ENCODE measurements around the gene GPR149. TPM values are rescaled to one million over a fixed set of nuclear protein-coding genes. Genes with fewer than 3 reads are reported as not detected.

The GPR149 gene
- total and polyA plus RNA-seq, 2 of the 8 experiments (the other 6 are each of a cell fraction or from before 2014, with no cell fraction given), result not detected

GRCh38 chr3:154323891-154324738, 105.9 kb downstream of the GPR149 start, which contains the start of gene DHX36 (continued):
- peak; percentile 90 for TF ChIP-seq TAF7 (optimal IDR thresholded peaks at IDR 0.05; ENCODE audit: borderline replicate concordance, low read depth, low read length)
- no peak for TF ChIP-seq SP2 (IDR thresholded peaks at IDR 0.05; ENCODE audit: low read length)
- TF ChIP-seq SRF (IDR thresholded peaks at IDR 0.05; ENCODE audit: low read depth, low read length), result no peak
- no peak for TF ChIP-seq RFX5 (IDR thresholded peaks at IDR 0.05; ENCODE audit: borderline replicate concordance, low read depth, low read length)
- TF ChIP-seq TAF1 (IDR thresholded peaks at IDR 0.05; ENCODE audit: low read depth, low read length), result peak; percentile 97
- TF ChIP-seq CTCF (IDR thresholded peaks at IDR 0.05; ENCODE audit: control extremely low read depth in 1 of 3, insufficient read depth in 1 of 3, low read depth in 1 of 3, low read length in 3 of 3), result no peak
- TF ChIP-seq RXRA (IDR thresholded peaks at IDR 0.05; ENCODE audit: insufficient read depth, low read depth, low read length), result no peak
- TF ChIP-seq MAFK (IDR thresholded peaks at IDR 0.05; ENCODE audit: low read depth, low read length), result no peak
- no peak for TF ChIP-seq NRF1 (IDR thresholded peaks at IDR 0.05; ENCODE audit: low read depth, low read length)
- TF ChIP-seq SIN3A (conservative IDR thresholded peaks at IDR 0.05 in 1 of 2, IDR thresholded peaks at IDR 0.05 in 1 of 2; ENCODE audit: low read depth in 1 of 2, low read length in 2 of 2), result peak in 1 of 2 experiments; percentile 47; a peak in 1 of 4 replicates
- TF ChIP-seq EGR1 (IDR thresholded peaks at IDR 0.05; ENCODE audit: borderline replicate concordance, low read depth, low read length), result no peak
- no peak for TF ChIP-seq KDM5A (IDR thresholded peaks at IDR 0.05; ENCODE audit: low read length)
- peak; percentile 89 for TF ChIP-seq YY1 (IDR thresholded peaks at IDR 0.05; ENCODE audit: low read depth, low read length)
- peak; percentile 97 for TF ChIP-seq PHF8 (conservative IDR thresholded peaks at IDR 0.05; ENCODE audit: low read depth, low read length)
- peak; percentile 44 to 98 for TF ChIP-seq POLR2A (IDR thresholded peaks at IDR 0.05; ENCODE audit: control extremely low read depth in 1 of 2, low read depth in 2 of 2, low read length in 2 of 2)
- peak; percentile 7 for TF ChIP-seq NANOG (IDR thresholded peaks at IDR 0.05; ENCODE audit: insufficient read depth, low read depth, low read length, poor library complexity, severe bottlenecking)
- TF ChIP-seq MAX (IDR thresholded peaks at IDR 0.05), result peak; percentile 74
- no peak for TF ChIP-seq ZNF274 (IDR thresholded peaks at IDR 0.05; ENCODE audit: borderline replicate concordance, extremely low read depth, low read length)
- no peak for TF ChIP-seq CBX5 (IDR thresholded peaks at IDR 0.05; ENCODE audit: low read depth, low read length)
- TF ChIP-seq SP4 (IDR thresholded peaks at IDR 0.05; ENCODE audit: low read length), result no peak
- no peak for TF ChIP-seq ATF3 (IDR thresholded peaks at IDR 0.05; ENCODE audit: insufficient read depth, low read depth, low read length)

All from H1 (cell line).